Measurements from ENCODE around the gene TULP3. TPM values are rescaled to one million over a fixed set of nuclear protein-coding genes. Genes with fewer than 3 reads are reported as not detected.

Gene TULP3
- total and polyA plus RNA-seq, 10 of the 15 experiments (the other 5 are each of a cell fraction or from before 2014, with no cell fraction given), result 3.1 to 10.4 (median 8.1) TPM

- no peak overlapping the region for H3K4me3 ChIP-seq
- H3K36me3 ChIP-seq (ENCODE audit: control insufficient read depth in 2 of 2, insufficient read depth in 2 of 2, low read length in 1 of 2), result no peaks in the 10 kb centered on the region
- CTCF ChIA-PET, result interaction anchor here (1.3 to 1.4 kb wide), 2 partner anchors 10 to 51 kb away, joined by 3 to 6 read pairs; partner anchors contain the start of gene TULP3
- no peak overlapping the region; the same call in 1 of the 2 replicates for H3K4me2 ChIP-seq (ENCODE audit: control insufficient read depth, insufficient read depth)
- intact Hi-C loops (cut with micrococcal nuclease; ENCODE audit: unreplicated experiment) (no loop called here), in situ Hi-C loops (cut with MboI) (no loop called here)
- ATAC-seq (no peak), FAIRE-seq (no peak), DNase-seq (ENCODE audit: low read depth, low spot score) (no peak)
- TF ChIP-seq NFXL1 (IDR thresholded peaks at IDR 0.05; ENCODE audit: borderline replicate concordance) (no peak), MTA3 (IDR thresholded peaks at IDR 0.05; ENCODE audit: borderline replicate concordance, low read length) (no peak), CHD1 (IDR thresholded peaks at IDR 0.05; ENCODE audit: low read depth, low read length) (no peak), E2F8 (IDR thresholded peaks at IDR 0.05; ENCODE audit: low read depth, partially characterized antibody) (no peak), HDAC2 (IDR thresholded peaks at IDR 0.05) (no peak), ESRRA (IDR thresholded peaks at IDR 0.05; ENCODE audit: low read length) (no peak), RFX5 (IDR thresholded peaks at IDR 0.05; ENCODE audit: low read depth, low read length) (no peak), ZNF207 (IDR thresholded peaks at IDR 0.05; ENCODE audit: borderline replicate concordance) (no peak)
- H2AFZ ChIP-seq (ENCODE audit: control insufficient read depth, low read depth, low read length), result no peak overlapping the region
- SMC1A ChIA-PET (ENCODE audit: uncharacterized antibody, unreplicated experiment), result no interaction called here
- H3K27ac ChIP-seq (ENCODE audit: control insufficient read depth, insufficient read depth), result no peak overlapping the region
- RAD21 ChIA-PET (ENCODE audit: unreplicated experiment), result interaction anchor here (1.3 kb wide), 1 partner anchor 155 kb away, joined by 7 read pairs; no protein-coding TSS in a partner anchor
- H3K79me2 ChIP-seq (ENCODE audit: control insufficient read depth, insufficient read depth, low read length), result peaks cover 65% of the 10 kb centered on the region
- no peaks in the 10 kb centered on the region for H4K20me1 ChIP-seq (ENCODE audit: control insufficient read depth, insufficient read depth)
- no peaks in the 10 kb centered on the region for H3K9me3 ChIP-seq (replicated peaks; ENCODE audit: control insufficient read depth, insufficient read depth, low read length)
- 100% methylated on average over 3 of the region's 3 CpGs for WGBS (ENCODE audit: insufficient coverage, insufficient replicate concordance, low lambda C conversion rate, missing lambda C conversion rate)
- H3K27me3 ChIP-seq (replicated peaks in 1 of 2; ENCODE audit: control insufficient read depth in 2 of 2, insufficient read depth in 2 of 2, low read length in 1 of 2), result no peaks in the 10 kb centered on the region
- POLR2A ChIA-PET, result interaction anchor here (1.1 to 1.2 kb wide), 2 partner anchors 10 to 13 kb away, joined by 3 to 4 read pairs; partner anchors contain the start of gene TULP3
- no peak overlapping the region for H3K9ac ChIP-seq (ENCODE audit: control insufficient read depth, insufficient read depth, low read length)
- H3K4me1 ChIP-seq (ENCODE audit: control insufficient read depth, insufficient read depth, low read length), result no peaks in the 10 kb centered on the region; the same call in 1 of the 2 replicates
- BruUV-seq (replicated peaks), result TSS peak; percentile 46
These were observed 10.8 kb upstream of the TULP3 start for GRCh38 chr12:2879853-2880252.
